ENCODE data around the gene ARMH4.

DNA sequence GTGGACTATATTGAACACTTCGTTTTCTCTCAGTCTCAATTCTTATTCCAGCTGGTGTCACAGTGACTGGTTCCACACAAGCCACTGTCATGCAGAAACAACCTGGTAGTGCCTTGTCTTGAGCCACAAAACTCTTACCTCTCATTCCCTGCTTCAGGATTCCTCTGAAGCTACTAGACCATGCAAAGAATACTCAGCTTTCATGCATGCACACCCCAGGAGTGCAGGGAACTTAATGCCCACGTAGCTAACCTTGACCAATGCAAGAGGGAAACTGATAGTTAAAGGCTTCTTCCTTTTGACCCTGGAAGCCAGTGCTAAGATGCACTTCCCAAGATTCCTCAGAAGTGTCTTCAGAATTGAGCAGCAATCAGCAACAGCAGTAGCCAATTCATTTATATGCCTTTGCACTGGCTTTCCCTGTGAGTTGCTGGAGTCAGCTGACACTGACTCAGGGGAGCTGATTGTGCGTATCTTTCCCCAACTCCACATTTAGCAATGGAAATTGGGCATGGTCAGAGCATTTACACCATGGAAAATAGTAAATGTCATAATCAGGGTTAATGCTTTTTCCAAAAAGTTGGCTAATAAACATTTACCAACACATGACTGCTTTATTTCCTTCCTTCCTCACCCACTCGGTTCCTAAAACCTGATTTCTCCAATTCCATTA lies 172.5 kb downstream of the ARMH4 start:
- TF ChIP-seq GABPA (IDR thresholded peaks at IDR 0.05 in 1 of 2, conservative IDR thresholded peaks at IDR 0.05 in 1 of 2) (no peak), YY1 (IDR thresholded peaks at IDR 0.05) (no peak), RAD21 (IDR thresholded peaks at IDR 0.05) (no peak), NR2F2 (IDR thresholded peaks at IDR 0.05) (no peak), TAF1 (conservative IDR thresholded peaks at IDR 0.05) (no peak), EGR1 (IDR thresholded peaks at IDR 0.05; ENCODE audit: low read depth in 2 of 2) (no peak), JUND (IDR thresholded peaks at IDR 0.05) (no peak), FOXA1 (IDR thresholded peaks at IDR 0.05) (no peak)
- TF ChIP-seq, protein P1, sequence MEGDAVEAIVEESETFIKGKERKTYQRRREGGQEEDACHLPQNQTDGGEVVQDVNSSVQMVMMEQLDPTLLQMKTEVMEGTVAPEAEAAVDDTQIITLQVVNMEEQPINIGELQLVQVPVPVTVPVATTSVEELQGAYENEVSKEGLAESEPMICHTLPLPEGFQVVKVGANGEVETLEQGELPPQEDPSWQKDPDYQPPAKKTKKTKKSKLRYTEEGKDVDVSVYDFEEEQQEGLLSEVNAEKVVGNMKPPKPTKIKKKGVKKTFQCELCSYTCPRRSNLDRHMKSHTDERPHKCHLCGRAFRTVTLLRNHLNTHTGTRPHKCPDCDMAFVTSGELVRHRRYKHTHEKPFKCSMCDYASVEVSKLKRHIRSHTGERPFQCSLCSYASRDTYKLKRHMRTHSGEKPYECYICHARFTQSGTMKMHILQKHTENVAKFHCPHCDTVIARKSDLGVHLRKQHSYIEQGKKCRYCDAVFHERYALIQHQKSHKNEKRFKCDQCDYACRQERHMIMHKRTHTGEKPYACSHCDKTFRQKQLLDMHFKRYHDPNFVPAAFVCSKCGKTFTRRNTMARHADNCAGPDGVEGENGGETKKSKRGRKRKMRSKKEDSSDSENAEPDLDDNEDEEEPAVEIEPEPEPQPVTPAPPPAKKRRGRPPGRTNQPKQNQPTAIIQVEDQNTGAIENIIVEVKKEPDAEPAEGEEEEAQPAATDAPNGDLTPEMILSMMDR (IDR thresholded peaks at IDR 0.05; ENCODE audit: low read depth, low read length, missing input control): no peak
- TF ChIP-seq, protein P2, sequence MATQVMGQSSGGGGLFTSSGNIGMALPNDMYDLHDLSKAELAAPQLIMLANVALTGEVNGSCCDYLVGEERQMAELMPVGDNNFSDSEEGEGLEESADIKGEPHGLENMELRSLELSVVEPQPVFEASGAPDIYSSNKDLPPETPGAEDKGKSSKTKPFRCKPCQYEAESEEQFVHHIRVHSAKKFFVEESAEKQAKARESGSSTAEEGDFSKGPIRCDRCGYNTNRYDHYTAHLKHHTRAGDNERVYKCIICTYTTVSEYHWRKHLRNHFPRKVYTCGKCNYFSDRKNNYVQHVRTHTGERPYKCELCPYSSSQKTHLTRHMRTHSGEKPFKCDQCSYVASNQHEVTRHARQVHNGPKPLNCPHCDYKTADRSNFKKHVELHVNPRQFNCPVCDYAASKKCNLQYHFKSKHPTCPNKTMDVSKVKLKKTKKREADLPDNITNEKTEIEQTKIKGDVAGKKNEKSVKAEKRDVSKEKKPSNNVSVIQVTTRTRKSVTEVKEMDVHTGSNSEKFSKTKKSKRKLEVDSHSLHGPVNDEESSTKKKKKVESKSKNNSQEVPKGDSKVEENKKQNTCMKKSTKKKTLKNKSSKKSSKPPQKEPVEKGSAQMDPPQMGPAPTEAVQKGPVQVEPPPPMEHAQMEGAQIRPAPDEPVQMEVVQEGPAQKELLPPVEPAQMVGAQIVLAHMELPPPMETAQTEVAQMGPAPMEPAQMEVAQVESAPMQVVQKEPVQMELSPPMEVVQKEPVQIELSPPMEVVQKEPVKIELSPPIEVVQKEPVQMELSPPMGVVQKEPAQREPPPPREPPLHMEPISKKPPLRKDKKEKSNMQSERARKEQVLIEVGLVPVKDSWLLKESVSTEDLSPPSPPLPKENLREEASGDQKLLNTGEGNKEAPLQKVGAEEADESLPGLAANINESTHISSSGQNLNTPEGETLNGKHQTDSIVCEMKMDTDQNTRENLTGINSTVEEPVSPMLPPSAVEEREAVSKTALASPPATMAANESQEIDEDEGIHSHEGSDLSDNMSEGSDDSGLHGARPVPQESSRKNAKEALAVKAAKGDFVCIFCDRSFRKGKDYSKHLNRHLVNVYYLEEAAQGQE (IDR thresholded peaks at IDR 0.05): no peak

Data from liver (tissue), 3 donors.